EH (cell line): Measurements from ENCODE around the gene EFNA3.

Experiments used
- DNase-seq: peaks from one replicate; pipeline ENCODE4 v3.0.0-alpha.2; 2015; ENCODE audit warnings: low read depth

The EFNA3 gene

GRCh38 chr1:155078469-155079209, at the start of gene EFNA3:
TSS of gene EFNA3 (plus strand) at chr1:155078837. CDS start at chr1:155078942, 105 bp downstream.
- DNase-seq = peak; percentile 58

GRCh38 chr1:155029513-155030242, 49.0 kb upstream of the EFNA3 start:
- DNase-seq = no peak

GRCh38 chr1:155030243-155030795, 48.3 kb upstream of the EFNA3 start:
- DNase-seq = no peak

- no peak for DNase-seq
Measured at GRCh38 chr1:155030899-155031298, 47.7 kb upstream of the EFNA3 start.

- DNase-seq = no peak
Measured at GRCh38 chr1:155032886-155033285, 45.8 kb upstream of the EFNA3 start.

- no peak for DNase-seq
Measured at GRCh38 chr1:155033524-155033923, 45.1 kb upstream of the EFNA3 start, which contains the start of the genes DCST1 and DCST2. TSS of gene DCST1 (plus strand) at chr1:155033824. CDS start at chr1:155034037, 213 bp downstream. TSS of gene DCST2 (minus strand) at chr1:155033781. CDS start at chr1:155033701, 80 bp downstream.

GRCh38 chr1:155034318-155035208, 44.1 kb upstream of the EFNA3 start:
- no peak for DNase-seq

GRCh38 chr1:155035936-155036335, 42.7 kb upstream of the EFNA3 start:
- no peak for DNase-seq

GRCh38 chr1:155037043-155037442, 41.6 kb upstream of the EFNA3 start:
- no peak for DNase-seq

GRCh38 chr1:155037851-155038441, 40.7 kb upstream of the EFNA3 start:
- no peak for DNase-seq

- peak; percentile 48 for DNase-seq
Measured at GRCh38 chr1:155038602-155039307, 39.9 kb upstream of the EFNA3 start.

GRCh38 chr1:155039308-155039669, 39.3 kb upstream of the EFNA3 start:
- DNase-seq = no peak

- DNase-seq = no peak
Measured at GRCh38 chr1:155040358-155041093, 38.1 kb upstream of the EFNA3 start.

- no peak for DNase-seq
Measured at GRCh38 chr1:155042789-155043188, 35.8 kb upstream of the EFNA3 start.

GRCh38 chr1:155043301-155043702, 35.3 kb upstream of the EFNA3 start:
- DNase-seq = no peak

- no peak for DNase-seq
Measured at GRCh38 chr1:155043793-155044192, 34.8 kb upstream of the EFNA3 start.

- no peak for DNase-seq
Measured at GRCh38 chr1:155044365-155044764, 34.3 kb upstream of the EFNA3 start.

- DNase-seq = peak; percentile 84
Measured at GRCh38 chr1:155044812-155045657, 33.6 kb upstream of the EFNA3 start.
